Measurements from ENCODE around the gene USP34. TPM values are rescaled to one million over a fixed set of nuclear protein-coding genes. Genes with fewer than 3 reads are reported as not detected.
A peak's percentile ranks its signal among the peaks of the same experiment; 100 is the strongest.

Gene USP34
- total RNA-seq, 1 donor from 2014 or later = 108 TPM

DNA sequence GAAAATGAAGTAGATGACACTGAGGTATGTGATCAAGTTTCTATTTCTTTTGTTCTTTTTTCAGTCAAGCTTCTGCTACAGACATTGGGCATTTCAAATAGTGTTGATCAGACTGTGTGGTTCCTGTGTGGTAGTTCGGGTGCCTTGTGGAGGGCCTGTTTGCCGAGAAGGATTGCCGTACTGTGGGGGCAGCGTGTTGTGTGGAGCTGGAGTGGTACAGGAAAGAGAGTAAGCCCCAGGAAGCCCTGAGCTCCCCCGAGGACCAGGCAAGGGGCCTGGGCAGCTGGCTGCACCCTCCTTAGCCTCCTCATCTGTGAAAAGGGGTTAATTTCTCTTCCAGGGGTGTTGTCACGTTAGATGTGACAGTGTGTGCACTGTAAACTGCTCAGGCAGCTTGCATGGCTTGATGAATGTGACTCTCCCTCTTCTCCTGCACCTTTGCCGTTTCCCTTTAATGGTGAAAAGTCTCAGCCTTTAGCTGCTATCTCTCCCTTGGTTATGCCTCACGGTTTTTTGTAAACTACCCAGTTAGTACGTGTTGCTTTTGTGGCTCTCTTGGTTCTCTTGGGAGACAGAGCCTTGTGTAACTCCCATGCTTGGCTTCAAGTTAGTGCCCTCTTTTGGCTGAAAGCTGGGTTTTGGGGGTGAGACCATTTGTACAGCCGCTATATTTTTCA lies 289.4 kb downstream of the USP34 start:
- Histone ChIP-seq H3K9me3 (no peaks in the 10 kb centered on the region), H3K27ac (no peak overlapping the region), H3K27me3 (ENCODE audit: low read depth) (no peaks in the 10 kb centered on the region), H3K36me3 (peaks cover 71% of the 10 kb centered on the region), H3K4me1 (peaks cover 43% of the 10 kb centered on the region), H3K4me3 (no peak overlapping the region)
- ATAC-seq = no peak
- TF ChIP-seq, protein P1, sequence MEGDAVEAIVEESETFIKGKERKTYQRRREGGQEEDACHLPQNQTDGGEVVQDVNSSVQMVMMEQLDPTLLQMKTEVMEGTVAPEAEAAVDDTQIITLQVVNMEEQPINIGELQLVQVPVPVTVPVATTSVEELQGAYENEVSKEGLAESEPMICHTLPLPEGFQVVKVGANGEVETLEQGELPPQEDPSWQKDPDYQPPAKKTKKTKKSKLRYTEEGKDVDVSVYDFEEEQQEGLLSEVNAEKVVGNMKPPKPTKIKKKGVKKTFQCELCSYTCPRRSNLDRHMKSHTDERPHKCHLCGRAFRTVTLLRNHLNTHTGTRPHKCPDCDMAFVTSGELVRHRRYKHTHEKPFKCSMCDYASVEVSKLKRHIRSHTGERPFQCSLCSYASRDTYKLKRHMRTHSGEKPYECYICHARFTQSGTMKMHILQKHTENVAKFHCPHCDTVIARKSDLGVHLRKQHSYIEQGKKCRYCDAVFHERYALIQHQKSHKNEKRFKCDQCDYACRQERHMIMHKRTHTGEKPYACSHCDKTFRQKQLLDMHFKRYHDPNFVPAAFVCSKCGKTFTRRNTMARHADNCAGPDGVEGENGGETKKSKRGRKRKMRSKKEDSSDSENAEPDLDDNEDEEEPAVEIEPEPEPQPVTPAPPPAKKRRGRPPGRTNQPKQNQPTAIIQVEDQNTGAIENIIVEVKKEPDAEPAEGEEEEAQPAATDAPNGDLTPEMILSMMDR (IDR thresholded peaks at IDR 0.05) = no peak
- intact Hi-C loops (cut with DNase I) = no loop called here
- DNase-seq = no peak

DNA sequence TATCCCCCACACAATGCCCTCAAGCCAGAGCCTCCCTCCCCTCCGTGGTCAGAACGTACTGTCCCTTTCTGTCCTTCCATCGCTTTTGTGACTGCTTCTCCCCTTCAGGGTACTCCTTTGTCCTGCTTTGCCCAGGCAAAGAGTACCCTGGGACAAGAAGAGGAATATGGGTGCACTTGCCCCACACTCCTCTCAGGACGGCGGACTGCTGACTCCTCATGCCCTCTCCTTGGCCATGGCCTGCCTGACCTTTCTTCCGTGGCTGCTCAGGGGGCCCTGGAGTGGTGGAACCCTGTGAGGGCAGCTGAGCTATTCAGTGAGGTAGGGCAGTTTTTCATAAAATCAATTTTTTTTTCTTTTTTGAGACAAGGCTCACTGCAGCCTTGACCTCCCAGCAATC lies 290.2 kb downstream of the USP34 start:
- ATAC-seq = no peak
- H3K27me3 ChIP-seq (ENCODE audit: low read depth) = no peaks in the 10 kb centered on the region
- intact Hi-C loops (cut with DNase I) = no loop called here
- peaks cover 48% of the 10 kb centered on the region for H3K4me1 ChIP-seq
- H3K4me3 ChIP-seq = no peak overlapping the region
- H3K27ac ChIP-seq = peak overlapping the region; percentile 15
- no peak for DNase-seq
- TF ChIP-seq, protein P1 (IDR thresholded peaks at IDR 0.05) = no peak
- no peaks in the 10 kb centered on the region for H3K9me3 ChIP-seq
- peaks cover 63% of the 10 kb centered on the region for H3K36me3 ChIP-seq

DNA sequence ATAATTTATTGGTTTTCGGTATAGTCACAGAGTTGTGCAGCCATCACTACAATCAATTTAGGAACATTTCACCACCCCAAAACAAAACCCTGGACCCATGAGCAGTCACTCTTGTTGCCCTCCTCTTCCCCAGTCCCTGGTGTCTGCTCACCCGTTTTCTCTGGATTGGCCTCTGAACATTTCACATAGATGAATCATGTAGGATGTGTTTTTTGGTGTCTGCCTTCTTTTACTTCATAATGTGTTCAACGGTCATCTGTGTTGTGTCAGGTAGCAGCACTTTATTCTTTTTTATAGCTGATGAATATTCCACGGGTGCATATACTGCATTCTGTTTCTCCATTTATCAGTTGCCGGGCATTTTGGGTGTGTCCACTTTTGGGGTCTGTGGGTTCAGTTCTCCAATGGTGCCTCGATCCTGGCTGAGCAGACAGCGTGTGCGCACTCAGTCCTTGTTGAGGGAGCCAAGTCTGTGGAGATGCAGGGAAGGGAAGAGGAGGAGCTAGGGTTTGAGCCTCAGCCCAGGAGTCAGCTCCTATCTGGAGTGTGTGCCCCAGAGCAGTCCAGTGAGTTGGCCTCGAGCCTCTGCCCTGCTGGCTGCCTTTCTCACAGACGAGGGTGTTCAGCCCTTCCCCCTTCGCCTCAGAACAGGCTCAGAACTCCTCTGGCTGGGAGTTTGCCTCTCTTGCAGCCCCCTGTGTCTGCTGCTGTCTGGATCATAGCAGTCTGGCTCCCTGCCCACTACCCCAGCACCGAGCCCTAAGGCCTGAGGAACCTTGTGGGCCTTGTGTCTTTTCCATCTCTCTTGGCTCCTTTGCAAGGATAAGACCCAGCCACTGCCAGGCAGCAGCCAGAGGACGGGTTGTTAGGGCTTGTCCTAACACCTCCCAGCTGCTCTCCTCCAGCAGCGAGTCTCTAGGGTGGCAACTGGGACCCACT lies 290.9 kb downstream of the USP34 start:
- ATAC-seq = no peak
- Histone ChIP-seq H3K9me3 (no peaks in the 10 kb centered on the region), H3K4me3 (no peak overlapping the region), H3K4me1 (peaks cover 48% of the 10 kb centered on the region), H3K36me3 (peaks cover 56% of the 10 kb centered on the region), H3K27ac (peak overlapping the region; percentile 15), H3K27me3 (ENCODE audit: low read depth) (no peaks in the 10 kb centered on the region)
- no peak for DNase-seq
- TF ChIP-seq, protein P1 (IDR thresholded peaks at IDR 0.05) = no peak
- intact Hi-C loops (cut with DNase I) = no loop called here

DNA sequence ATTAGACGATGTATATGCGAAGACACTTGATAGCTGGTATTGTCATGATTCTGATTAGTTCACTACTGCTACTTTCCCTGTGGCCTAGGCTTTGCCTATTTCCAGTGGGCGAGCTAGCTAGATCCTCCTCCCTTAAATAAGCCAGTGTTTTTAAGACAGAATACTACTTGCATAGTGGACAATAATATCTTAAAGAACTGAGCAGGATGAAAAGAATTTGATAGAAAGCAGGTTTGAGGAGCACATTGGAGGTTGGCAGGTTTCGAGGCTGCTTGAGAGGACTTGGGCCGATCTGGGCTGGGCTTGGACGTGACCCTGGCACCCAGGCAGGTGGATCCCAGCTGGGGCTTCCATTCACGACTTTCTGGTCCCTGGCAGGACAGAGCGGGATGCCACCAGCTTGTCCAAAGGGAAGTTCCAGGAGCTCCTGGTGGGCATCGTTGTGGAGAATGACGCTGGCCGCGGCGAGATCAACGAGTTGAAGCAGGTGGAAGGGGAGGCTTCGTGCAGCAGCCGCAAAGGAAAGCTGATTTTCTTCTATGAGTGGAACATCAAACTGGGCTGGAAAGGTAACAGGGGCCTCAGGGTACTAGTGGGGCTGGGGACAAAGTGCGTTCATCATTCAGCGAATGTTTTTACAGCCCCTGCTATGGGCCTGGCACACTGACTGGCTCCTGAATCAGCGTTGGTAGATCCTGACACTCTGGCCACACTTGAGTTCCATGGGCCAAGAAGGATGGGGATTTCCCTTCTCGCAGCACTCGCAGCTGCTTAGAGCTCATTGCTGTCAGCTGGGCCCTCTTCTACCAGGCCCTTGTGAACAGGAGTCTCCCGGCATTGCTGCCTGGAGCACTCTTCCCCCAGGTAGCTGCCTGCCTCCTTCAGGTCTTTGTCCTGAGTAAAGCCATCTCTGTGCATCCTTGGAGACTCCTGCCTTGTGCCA lies 292.0 kb downstream of the USP34 start:
- intact Hi-C loops (cut with DNase I) = no loop called here
- ATAC-seq (peak; percentile 1 to 9), DNase-seq (peak; percentile 56)
- peaks cover 48% of the 10 kb centered on the region for H3K4me1 ChIP-seq
- H3K27ac ChIP-seq = peak overlapping the region; percentile 100
- peaks cover 45% of the 10 kb centered on the region for H3K36me3 ChIP-seq
- TF ChIP-seq, protein P1 (IDR thresholded peaks at IDR 0.05) = no peak
- H3K27me3 ChIP-seq (ENCODE audit: low read depth) = no peaks in the 10 kb centered on the region
- no peaks in the 10 kb centered on the region for H3K9me3 ChIP-seq
- H3K4me3 ChIP-seq = peak overlapping the region; percentile 85

Measured in lower lobe of right lung (tissue), 2 donors.